ENCODE data around the gene IRF2. TPM values are rescaled to one million over a fixed set of nuclear protein-coding genes. Genes with fewer than 3 reads are reported as not detected.

Gene IRF2
- total and polyA plus RNA-seq, 2 of the 8 experiments (the other 6 are each of a cell fraction or from before 2014, with no cell fraction given) = 13.8 to 17.0 TPM

DNA sequence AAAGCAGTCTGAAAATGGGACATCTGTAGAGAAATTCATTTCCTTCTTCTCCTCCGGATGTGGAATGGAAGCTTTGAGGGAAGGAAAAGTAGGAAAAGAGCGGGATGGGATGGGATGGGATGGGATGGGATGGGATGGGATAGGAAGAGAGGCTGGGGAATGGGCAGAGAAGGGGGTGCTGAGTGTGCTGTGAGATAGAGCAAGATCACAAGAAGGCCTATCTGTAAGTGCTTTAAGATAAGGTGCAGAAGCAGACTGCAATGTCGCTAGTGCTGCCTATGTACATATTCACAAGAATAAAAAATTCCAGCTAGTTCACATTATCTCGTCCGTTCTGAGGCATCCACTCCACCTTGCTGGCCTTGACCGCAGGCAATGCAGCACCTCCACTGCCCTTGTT, 86.2 kb downstream of the IRF2 start:
- no peak for FAIRE-seq
- H4K91ac ChIP-seq (replicated peaks; ENCODE audit: insufficient read length, low read length) = no peak overlapping the region

More for the DNA sequence above, 86.2 kb downstream of the IRF2 start:
- Histone ChIP-seq H2AFZ (ENCODE audit: low read length) (no peak overlapping the region), H3K79me1 (ENCODE audit: low read depth, low read length) (no peaks in the 10 kb centered on the region; the same call in 1 of the 2 replicates), H2BK5ac (ENCODE audit: low read depth, low read length) (no peak overlapping the region), H3K36me3 (ENCODE audit: control insufficient read depth in 2 of 4, insufficient read depth in 4 of 4, low read length in 3 of 4) (peaks cover 0 to 17% (median 8%) of the 10 kb centered on the region in 4 experiments; a peak in 6 of 8 replicates), H3K4me1 (replicated peaks in 1 of 4; ENCODE audit: control insufficient read depth in 3 of 4, insufficient read depth in 4 of 4, low read length in 3 of 4) (peaks cover 32 to 54% (median 40%) of the 10 kb centered on the region in 4 experiments), H2AK5ac (ENCODE audit: low read depth, low read length) (peak overlapping the region; percentile 90; the same call in 1 of the 2 replicates), H4K8ac (ENCODE audit: extremely low read depth, insufficient read depth, low read length) (no peak overlapping the region), H3K9me3 (ENCODE audit: insufficient read depth in 2 of 2, low read depth in 1 of 2, low read length in 1 of 2) (no peaks in the 10 kb centered on the region; a peak in 1 of 4 replicates), H4K20me1 (replicated peaks in 1 of 2; ENCODE audit: control insufficient read depth in 1 of 2, insufficient read depth in 2 of 2, low read length in 2 of 2) (no peaks in the 10 kb centered on the region), H3K9ac (replicated peaks in 1 of 4; ENCODE audit: extremely low read depth in 1 of 4, low read depth in 3 of 4, low read length in 3 of 4) (no peak overlapping the region), H2BK15ac (ENCODE audit: low read length) (peak overlapping the region; percentile 82; the same call in 1 of the 2 replicates), H3K23ac (ENCODE audit: insufficient read length) (no peak overlapping the region), H3K56ac (replicated peaks; ENCODE audit: insufficient read length, low read depth, low read length) (no peak overlapping the region), H3K27ac (ENCODE audit: low read depth, low read length) (no peak overlapping the region), H3K79me2 (ENCODE audit: control insufficient read depth in 1 of 2, insufficient read depth in 2 of 2, low read length in 2 of 2) (no peaks in the 10 kb centered on the region), H2BK120ac (replicated peaks; ENCODE audit: low read depth, low read length) (no peak overlapping the region), H3K23me2 (ENCODE audit: low read depth, low read length) (peaks cover 3% of the 10 kb centered on the region; the same call in 1 of the 2 replicates), H2BK20ac (ENCODE audit: low read length) (peak overlapping the region; percentile 53; the same call in 1 of the 2 replicates), H3K4ac (replicated peaks; ENCODE audit: insufficient read length, low read depth, low read length) (no peak overlapping the region), H3K14ac (ENCODE audit: insufficient read length) (no peak overlapping the region), H3K4me3 (ENCODE audit: extremely low read depth in 1 of 4, insufficient read depth in 2 of 4, low read depth in 3 of 4, low read length in 4 of 4) (no peak overlapping the region), H3K27me3 (replicated peaks in 1 of 4; ENCODE audit: control insufficient read depth in 3 of 4, extremely low read depth in 1 of 4, insufficient read depth in 3 of 4, low read length in 3 of 4) (no peaks in the 10 kb centered on the region), H3K18ac (ENCODE audit: extremely low read depth, low read length) (no peak overlapping the region), H2BK12ac (ENCODE audit: low read depth, low read length) (peak overlapping the region; percentile 82; the same call in 1 of the 2 replicates), H4K5ac (ENCODE audit: insufficient read length, low read depth, low read length) (no peak overlapping the region), H3K4me2 (ENCODE audit: insufficient read depth in 1 of 2, low read depth in 2 of 2, low read length in 2 of 2) (no peak overlapping the region)
- 92% methylated on average over 6 of the region's 6 CpGs; no CpG with 5 or more reads in 1 of the 2 experiments for WGBS, 2 experiments (ENCODE audit: extremely low coverage in 1 of 2, insufficient coverage in 1 of 2, insufficient read length in 1 of 2, insufficient replicate concordance in 2 of 2, low coverage in 1 of 2, low lambda C conversion rate in 2 of 2, missing lambda C conversion rate in 1 of 2)
- ChIA-PET CTCF (ENCODE audit: partially characterized antibody) (interaction anchor here (0.8 to 1.7 kb wide), 3 partner anchors 53 to 80 kb away, joined by 3 to 5 read pairs (median 3); no protein-coding TSS in a partner anchor), POLR2A (ENCODE audit: partially characterized antibody) (interaction anchor here (0.5 to 1.1 kb wide), 3 partner anchors 20 to 79 kb away, joined by 3 read pairs; no protein-coding TSS in a partner anchor)
- no peak for TF ChIP-seq KDM5A (IDR thresholded peaks at IDR 0.05; ENCODE audit: low read length)
- no peak for TF ChIP-seq EP300 (IDR thresholded peaks at IDR 0.05; ENCODE audit: borderline replicate concordance in 1 of 2, low read depth in 2 of 2, low read length in 2 of 2)
- no peak for DNase-seq (ENCODE audit: low read depth in 1 of 2, low spot score in 2 of 2)
